GM18870 (cell line): Measurements from ENCODE around the gene PIP4K2A.
"Not testable (repeated sequence)": the region's sequence is repeated elsewhere in the genome, so short reads cannot be mapped to it uniquely, and the experiment has no call there.

Source experiments
- ATAC-seq: cut with Tn5 transposase; IDR thresholded peaks from one replicate; pipeline ENCODE4 v1.9.1; 2021; ENCODE audit warnings: moderate library complexity; ENCODE audit not compliant: unreplicated experiment

PIP4K2A gene

GRCh38 chr10:22697800-22698199 is 16.6 kb downstream of the PIP4K2A start:
- ATAC-seq = no peak

- no peak for ATAC-seq
Measured at GRCh38 chr10:22697101-22697500, 17.3 kb downstream of the PIP4K2A start.

- ATAC-seq = no peak
Measured at GRCh38 chr10:22693860-22694259, 20.5 kb downstream of the PIP4K2A start.

GRCh38 chr10:22693371-22693784 is 21.0 kb downstream of the PIP4K2A start:
- peak; percentile 40 for ATAC-seq

- not testable (repeated sequence) for ATAC-seq
Measured at GRCh38 chr10:22692119-22692518, 22.3 kb downstream of the PIP4K2A start.

- no peak for ATAC-seq
Measured at GRCh38 chr10:22690614-22691431, 23.6 kb downstream of the PIP4K2A start.

- no peak for ATAC-seq
Measured at GRCh38 chr10:22690158-22690557, 24.2 kb downstream of the PIP4K2A start.

- ATAC-seq = no peak
Measured at GRCh38 chr10:22686347-22686746, 28.0 kb downstream of the PIP4K2A start.

GRCh38 chr10:22685926-22686325 is 28.5 kb downstream of the PIP4K2A start:
- ATAC-seq = no peak

GRCh38 chr10:22684699-22685098 is 29.7 kb downstream of the PIP4K2A start:
- ATAC-seq = no peak

- peak; percentile 44 for ATAC-seq
Measured at GRCh38 chr10:22683140-22683389, 31.3 kb downstream of the PIP4K2A start.

- no peak for ATAC-seq
Measured at GRCh38 chr10:22682237-22683139, 31.9 kb downstream of the PIP4K2A start.

GRCh38 chr10:22681783-22682183 is 32.6 kb downstream of the PIP4K2A start:
- no peak for ATAC-seq

GRCh38 chr10:22681301-22681700 is 33.1 kb downstream of the PIP4K2A start:
- ATAC-seq = no peak

- ATAC-seq = no peak
Measured at GRCh38 chr10:22679608-22680007, 34.8 kb downstream of the PIP4K2A start.

GRCh38 chr10:22677333-22677732 is 37.0 kb downstream of the PIP4K2A start:
- no peak for ATAC-seq

- no peak for ATAC-seq
Measured at GRCh38 chr10:22676435-22676834, 37.9 kb downstream of the PIP4K2A start.

- no peak for ATAC-seq
Measured at GRCh38 chr10:22674573-22674930, 39.8 kb downstream of the PIP4K2A start.

GRCh38 chr10:22673785-22674572 is 40.4 kb downstream of the PIP4K2A start:
- no peak for ATAC-seq

GRCh38 chr10:22673091-22673392 is 41.3 kb downstream of the PIP4K2A start:
- ATAC-seq = no peak

GRCh38 chr10:22672319-22673090 is 41.9 kb downstream of the PIP4K2A start:
- ATAC-seq = no peak
